Measurements from ENCODE around the gene PPIL4.
A peak's percentile ranks its signal among the peaks of the same experiment; 100 is the strongest.
"Not testable (repeated sequence)": the region's sequence is repeated elsewhere in the genome, so short reads cannot be mapped to it uniquely, and the experiment has no call there.

The PPIL4 gene

DNA sequence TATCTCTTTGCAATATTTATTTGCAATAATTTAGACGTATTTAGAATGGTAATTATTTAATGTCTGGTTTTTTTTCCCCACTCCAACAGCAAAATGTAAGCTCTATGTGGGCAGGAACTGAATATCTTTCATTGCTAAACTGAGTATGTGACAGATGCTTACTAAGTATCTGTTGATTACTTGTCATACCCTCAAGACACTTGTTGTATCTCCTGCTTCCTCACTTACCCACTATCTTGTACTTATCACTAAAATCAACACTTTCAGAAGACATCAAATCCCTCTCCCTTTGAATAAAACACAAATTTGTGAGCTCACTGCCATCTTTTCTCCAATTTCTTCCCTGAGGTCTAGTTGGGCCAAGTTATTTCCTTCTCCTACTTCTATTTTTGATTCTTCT is 30.3 kb downstream of the PPIL4 start:
- no peak for DNase-seq

DNA sequence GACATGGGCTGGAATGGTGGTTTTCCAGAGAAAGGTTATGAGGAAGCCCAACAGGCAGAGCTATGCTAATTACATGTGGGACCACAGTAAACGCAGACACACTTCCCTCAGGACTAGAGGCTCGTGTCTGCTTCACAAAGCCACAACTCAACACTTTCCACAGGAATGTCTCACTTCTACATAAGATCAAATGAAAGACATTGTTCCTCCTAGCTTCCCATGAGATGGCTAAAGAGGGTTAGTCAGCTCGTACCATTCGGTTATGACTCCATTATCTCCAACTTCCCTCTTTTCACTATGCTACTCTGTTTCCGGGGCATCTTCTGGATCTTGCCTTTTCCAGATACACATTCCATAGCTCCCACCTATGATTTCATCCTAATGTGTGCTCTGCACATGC is 31.9 kb downstream of the PPIL4 start:
- no peak for DNase-seq

DNA sequence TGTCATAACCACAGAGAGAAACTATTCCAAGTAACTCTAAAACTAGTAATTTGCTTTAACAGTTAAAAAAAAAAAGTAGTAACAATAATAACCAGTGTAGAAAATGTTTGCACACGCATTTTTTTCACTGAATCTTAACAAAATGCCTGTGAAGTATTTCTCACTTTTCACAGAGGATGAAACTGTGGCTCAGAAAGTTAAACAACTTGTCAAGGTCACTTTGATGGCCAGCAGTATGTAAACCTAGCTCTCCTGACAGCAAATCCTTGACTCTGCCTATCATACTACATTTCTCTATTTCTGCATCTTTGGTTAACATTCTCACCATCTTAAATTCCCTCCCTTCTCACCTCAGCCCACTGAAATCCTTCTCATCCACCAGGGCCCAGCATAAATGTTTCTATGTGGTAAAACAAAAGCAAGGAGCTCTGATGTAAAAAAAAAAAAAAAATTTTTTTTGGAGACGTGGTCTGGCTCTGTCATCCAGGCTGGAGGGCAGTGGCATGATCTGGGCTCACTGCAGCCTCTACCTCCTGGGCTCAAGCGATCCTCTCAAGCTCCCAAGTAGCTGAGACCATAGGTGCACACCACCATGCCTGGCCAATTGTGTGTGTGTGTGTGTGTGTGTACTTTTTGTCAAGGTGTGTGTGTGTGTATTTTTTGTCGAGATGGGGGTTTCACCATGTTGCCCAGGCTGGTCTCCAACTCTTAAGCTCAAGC is 34.9 kb downstream of the PPIL4 start:
- DNase-seq: no peak

DNA sequence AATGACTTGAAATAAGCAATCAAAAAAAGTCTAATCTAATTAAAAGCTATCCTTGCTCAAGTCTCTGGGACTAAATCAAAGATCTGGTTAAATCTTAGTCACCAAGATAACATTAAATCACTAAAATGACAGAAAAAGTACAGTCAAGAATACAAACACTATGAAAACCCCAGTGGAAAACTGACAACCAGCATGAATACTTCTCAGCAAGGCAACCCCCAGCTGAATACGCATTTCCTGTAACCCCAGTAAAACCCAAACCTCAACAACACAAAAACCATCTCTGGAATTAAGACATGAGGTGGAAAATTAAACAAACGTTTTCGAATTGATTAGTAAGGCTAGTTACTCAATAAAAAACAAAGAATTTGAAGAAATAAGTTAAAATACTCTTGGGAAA is 37.4 kb downstream of the PPIL4 start:
- DNase-seq: peak; percentile 86

DNA sequence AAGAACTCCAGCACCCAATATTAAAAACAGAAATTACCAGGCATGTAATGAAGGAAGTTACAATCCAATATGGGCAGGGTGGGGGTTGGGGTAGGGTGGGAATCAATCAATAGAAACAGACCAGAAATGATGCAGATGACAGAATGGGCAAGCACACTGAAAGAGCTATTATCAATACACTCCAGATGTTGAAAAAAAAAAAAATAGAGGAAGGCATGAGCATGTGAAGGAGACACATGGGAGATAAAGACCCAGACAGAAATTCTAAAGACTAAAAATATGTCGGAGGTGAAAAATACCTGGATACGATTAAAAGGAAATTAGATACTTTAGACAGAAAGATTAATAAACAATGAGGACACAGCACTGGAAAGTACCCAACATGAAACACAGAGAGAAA is 42.0 kb downstream of the PPIL4 start:
- DNase-seq: no peak

DNA sequence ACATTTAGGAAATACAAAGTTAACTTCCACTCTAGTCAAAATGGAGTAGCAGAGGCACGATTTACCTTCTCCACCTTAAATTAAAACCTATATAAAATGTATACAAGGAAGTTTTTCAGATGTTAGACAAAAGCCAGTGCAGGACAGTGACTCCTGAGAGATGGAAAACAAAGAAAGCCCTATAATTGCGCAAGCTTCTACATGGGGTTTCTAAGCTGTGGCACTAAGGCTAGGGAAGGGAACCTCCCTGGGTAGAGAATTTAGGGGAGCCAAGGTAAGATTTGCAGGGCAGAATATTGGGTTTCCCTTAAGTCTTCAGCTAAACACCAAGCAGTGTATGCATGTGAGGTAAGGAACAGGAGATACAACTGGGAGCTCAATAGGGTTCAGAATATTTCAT is 42.6 kb downstream of the PPIL4 start:
- DNase-seq: no peak

DNA sequence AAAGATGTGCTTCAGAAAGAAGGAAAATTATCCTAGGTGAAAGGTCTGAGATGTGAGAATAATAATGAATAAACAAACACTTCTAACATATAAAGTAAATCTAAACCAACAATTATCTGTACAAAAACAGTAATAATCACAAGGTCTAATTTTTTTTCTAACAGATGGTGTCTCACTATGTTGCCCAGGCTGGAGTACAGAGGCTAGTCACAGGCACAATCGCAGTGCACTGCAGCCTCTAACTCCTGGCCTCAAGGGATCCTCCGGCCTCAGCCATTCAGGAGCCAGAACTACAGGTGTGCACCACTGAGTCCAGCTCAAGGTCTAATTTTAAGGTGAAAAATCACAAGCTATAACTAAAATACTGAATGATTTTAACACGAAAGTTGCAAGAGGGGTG is 44.1 kb downstream of the PPIL4 start:
- no peak for DNase-seq

DNA sequence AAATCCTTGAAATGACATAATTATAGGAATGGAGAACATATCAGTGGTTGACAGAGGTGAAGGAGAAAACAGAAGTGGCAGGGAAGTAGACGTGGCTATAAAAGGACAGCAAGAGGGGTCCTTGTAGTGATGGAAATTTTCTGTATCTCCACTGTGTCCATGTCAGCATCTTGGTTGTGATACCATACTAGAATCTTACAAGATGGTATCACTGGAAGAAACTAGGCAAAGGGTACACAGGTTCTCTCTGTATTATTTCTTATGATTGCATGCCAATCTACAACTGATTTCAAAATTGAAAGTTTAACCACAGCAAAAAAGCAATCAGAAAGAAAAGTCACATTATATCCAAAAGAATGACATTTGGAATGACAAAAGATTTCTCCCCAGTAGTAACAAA is 44.6 kb downstream of the PPIL4 start:
- DNase-seq: no peak

DNA sequence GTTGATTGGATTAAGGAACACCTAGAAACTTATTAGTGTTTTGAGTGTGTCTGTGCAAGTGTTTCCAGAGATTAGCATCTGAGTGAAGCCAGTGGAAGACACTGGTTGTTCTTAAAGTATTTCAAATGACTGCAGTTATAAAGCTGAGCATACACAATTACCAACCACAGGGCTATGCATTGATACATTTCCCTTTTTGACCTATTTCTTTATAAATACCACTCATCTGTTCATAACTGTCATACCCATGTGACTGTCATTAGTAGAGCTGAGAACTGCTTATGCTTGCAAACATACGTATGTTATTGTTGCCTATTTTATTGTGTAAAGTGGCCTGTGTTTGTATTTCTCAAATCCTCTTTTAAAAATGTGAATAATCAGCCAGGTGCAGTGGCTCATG is 45.7 kb downstream of the PPIL4 start:
- no peak for DNase-seq

DNA sequence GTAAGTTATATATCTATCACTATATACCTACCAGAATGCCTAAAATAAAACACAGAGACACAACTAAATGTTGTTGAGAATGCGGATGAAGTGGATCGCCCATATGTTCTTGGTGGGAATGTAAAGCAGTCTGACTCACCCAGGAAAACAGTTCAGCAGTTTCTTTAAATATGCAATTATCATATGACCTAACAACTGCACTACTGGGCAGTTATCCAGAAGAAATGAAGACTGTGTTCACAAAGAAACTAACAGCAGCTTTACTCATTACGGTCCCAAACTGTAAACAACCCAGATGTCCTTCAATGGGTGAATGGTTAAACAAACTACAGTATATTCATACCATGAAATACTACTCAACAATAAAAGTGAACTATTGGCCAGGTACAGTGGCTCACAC is 46.8 kb downstream of the PPIL4 start:
- no peak for DNase-seq

DNA sequence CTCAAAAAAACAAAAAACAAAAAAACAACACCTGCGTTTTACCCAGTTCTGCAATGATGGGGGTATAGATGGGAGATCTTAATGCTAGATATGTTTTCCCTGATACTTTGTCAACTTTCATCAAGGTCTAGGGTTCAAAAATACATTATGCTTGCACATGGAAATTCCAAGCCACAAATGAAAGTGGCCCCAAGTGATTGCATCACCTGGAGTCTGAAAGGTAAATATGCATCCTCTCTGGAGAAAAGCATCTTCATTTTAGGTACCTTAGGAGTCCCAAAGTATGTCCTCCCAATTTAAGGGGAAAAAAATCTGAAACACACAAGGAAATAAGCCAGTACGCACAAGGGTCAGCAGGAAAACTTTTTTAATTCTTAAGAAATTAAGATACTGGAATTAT is 48.5 kb downstream of the PPIL4 start:
- no peak for DNase-seq

DNA sequence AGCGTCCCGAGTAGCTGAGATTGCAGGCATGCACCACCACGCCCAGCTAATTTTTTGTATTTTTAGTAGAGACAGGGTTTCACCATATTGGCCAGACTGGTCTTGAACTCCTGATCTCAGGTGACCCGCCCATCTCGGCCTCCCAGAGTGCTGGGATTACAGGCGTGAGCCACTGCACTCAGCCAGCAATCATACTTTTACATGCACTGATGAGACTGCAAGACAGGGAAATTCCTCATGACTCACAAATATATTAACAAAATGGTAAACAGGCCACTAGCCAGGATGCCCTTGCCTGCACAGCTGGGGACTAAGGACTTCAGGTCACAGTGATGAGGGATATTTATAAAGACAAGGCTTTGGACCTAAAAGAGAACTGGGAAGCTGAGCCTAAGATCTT is 49.2 kb downstream of the PPIL4 start:
- peak; percentile 58 for DNase-seq

DNA sequence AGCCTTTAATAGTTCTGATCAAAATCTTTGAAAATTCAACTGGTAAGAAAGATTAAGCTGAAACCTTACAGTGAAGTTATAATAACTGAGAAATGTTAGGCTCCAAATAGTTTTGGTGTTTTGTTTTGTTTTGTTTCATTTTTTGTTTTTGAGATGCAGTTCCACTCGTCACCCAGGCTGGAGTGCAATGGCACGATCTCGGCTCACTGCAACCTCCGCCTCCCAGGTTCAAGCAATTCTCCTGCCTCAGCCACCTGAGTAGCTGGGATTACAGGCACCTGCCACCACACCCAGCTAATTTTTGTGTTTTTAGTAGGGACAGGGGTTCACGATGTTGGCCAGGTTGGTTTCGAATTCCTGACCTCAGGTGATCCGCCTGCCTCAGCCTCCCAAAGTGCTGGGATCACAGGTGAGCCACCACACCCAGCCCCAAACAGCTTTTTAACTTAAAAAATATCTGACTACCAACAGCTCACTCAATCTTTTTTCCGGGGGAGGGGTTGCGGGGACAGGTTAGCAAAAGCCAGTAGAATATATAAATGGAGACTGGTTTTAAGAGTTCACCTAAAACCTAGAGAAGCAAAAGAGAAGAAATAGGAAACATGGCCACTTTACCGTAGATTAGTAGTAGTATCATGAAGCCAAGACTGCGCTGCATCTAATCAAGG is 50.4 kb downstream of the PPIL4 start:
- DNase-seq: not testable (repeated sequence)

DNA sequence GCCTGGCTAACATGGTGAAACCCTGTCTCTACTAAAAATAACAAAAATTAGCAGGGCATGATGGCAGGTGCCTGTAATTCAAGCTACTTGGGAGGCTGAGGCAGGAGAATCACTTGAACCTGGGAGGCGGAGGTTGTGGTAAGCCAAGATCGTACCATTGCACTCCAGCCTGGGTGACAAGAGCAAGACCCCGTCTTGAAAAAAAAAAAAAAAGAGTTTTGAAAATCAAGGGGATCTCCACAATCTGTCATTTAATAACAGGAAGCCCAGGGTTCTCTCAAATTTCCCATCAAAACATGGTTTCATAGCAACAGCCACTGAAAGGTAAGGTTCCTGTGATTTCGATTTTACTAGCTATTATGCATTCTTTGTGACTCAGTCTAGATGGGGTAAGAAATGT is 51.0 kb downstream of the PPIL4 start:
- peak; percentile 93 for DNase-seq

DNA sequence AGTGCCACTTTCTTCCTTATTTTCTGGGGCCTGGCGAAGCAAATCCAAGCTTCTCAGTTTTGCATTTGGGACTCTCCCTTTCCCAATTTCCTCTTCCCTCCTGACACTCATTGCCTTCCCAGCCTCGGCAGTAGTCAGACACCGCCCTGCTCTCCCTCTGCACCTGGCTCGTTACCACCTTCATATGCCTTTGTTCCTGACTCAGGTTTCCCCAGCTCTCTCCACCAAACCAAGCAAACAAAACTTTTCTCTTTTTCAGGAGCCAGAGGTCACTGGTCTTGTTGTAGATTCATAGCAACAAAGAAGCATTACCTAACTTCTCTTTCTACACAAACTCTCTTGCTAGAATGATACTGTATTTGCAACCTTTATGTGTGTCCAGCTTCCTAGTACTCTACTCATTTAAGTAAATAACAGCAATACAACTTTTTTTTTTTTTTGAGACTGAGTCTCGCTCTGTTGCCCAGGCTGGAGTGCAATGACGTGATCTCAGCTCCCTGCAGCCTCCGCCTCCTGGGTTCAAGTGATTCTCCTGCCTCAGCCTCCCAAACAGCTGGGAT is 52.0 kb downstream of the PPIL4 start:
- DNase-seq: no peak

DNA sequence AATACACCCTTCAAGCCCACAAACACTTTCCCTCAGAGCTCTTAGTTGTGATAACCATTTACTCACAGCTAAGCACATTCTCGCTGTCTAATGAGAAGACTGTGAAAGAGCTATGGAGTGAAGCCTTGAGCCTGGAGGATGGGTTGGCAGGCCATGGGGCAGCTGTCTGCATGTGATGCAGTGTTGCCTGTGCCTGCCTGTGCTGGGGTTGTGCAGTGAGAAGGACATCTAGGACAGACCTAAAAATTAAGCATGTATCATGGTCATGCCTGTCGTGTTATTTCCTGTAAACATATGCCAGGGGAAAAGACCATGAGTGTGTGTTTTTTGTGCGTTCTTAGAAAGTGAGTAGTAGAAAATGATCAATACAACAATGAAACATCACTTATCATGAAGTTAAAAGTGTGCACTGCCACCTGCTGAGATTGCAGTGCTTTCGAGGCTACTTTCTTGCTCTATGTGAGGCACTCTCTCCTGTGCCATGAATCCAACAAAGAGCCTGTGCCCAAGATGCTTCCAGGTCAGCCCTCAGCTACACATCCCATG is 53.0 kb downstream of the PPIL4 start:
- DNase-seq: no peak

DNA sequence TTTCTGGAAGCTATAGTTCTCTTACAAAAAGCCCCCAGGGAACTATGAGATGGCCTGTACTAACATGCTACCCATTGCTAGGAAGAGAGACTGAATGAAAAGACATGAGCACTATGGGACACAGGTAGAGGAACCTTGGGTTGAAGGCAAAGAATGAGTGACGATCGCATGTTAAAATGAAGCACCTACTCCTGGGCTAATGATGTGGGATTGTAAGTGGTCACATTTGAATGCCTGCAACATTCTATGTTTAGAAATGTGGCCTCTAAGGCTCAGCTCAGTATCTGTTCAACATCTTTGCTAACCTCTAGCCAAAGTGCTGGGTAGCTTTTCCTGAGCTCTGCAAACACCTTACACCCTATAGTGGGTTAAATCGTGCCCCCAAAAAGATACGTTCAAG is 55.9 kb downstream of the PPIL4 start:
- no peak for DNase-seq

DNA sequence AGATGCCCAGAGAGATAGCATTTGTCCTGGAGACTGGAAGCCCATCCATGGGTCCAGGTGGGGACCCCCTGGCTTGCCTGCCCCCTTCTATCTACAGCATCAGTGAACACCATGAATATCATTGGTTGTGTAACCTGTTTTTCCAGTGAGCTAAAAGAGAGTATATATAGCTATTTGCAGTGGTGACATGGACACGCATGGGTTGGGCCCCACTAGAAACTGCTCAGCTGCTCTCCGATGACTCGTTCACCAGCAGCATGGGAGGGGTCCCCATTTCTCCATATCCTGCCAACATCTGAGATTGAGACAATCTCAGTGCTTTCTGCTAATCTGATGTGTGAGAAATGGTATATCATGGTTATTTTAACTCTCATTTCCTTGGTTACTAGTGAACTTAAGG is 57.0 kb downstream of the PPIL4 start:
- no peak for DNase-seq

DNA sequence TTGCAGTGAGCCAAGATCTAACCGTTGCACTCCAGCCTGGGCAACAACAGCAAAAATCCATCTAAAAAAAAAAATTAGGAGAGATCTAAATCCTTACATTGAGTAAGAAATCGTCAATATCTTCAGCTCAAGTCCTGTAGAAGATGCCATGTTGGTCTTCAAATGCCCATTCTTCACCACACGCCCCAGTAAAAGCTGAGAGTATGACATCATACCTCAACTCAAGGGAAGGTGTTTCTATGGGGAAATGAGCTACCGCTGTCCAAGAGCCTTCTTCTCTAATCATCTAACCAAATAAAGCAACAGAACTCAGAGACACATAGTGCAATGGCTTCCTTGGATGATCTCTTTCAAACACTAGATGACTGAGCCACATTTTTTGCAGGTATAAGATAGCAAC is 58.5 kb downstream of the PPIL4 start:
- DNase-seq: no peak

DNA sequence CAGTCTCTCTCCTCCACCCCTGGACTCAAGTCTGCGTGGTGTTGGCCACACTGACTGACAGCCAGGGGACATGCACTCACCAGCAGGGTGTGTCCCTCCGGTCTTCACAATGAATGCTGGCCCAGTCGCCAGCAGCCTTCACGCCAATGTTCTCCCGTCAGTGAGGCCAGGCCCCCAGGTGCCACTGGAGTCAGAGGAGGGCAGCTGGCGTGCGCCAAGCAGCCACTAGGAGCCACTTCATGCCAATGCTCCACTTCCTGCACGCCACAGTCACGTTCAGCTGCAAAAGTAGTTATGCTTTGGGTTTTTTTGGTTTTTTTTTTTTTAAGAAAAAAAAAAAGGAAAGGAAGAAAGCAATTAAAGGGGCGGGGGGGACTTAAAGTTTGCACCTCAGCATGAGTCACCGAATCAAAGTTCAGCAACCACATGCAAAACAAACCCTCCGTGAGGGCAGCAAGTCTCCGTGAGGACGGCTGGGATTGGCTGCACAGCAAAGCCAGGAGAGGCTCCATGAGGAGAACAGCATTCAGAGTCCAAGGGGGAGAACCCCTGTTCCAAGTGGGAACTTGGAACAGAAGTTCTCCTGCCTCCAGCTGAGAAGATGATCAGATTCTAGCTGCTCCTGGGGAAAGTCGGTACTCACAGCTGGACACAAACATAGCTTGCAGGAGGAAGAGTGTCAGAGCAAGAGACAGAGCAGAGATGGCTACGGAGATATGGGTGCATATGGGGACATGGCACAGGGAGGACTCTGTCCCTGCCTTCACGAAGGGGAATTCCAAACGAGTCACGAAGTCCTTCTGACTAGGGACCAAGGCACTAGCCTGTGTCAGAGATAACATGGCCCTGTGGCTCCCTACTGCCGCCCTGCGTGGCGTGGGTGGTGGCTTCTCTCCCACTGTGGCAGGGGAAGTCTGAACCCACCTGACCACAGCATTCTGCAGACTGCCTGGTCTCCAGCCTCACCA is 60.8 kb downstream of the PPIL4 start, which contains the start of gene ZC3H12D:
TSS of gene ZC3H12D (minus strand) at position 282 of the 968 bp plus-strand sequence. CDS start 10,471 bp downstream, outside the sequence.
- peak; percentile 90 for DNase-seq

DNA sequence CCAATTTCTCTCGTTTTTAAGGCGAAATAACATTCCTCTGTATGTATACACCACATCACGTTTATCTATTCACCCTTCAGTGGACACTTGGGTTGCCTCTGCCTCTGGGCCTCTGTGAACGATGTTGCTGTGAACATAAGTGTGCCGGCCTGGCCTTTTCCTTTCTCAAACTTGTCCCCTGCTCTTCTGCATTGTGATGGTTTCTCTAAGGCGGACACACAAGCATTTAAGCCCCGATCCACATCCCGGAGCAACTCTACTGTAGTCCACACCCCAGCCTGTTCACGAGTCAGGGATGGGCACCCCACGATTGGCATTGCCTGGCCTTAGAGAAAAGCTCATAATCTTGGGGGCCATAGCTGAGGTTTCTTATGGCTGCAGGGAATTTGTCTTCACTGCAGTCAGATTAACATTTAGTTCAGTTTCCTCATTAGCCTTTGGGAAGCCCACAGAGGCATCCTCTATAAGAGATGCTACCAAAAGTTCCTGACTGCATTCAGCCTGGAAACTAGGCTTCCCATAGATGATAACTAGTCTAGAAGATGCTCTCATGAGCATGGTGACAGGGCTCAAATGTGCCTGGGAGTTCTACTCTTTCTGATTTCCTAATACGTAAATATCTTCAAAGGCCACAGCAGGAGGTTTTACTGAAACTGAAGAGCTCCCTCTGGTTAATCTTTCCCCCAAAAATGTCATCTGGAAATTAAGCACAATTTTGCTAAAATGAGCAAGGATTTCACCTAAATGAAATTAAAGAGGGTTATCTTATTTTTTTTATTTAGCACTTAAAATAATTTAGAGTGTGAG is 61.8 kb downstream of the PPIL4 start:
- no peak for DNase-seq

DNA sequence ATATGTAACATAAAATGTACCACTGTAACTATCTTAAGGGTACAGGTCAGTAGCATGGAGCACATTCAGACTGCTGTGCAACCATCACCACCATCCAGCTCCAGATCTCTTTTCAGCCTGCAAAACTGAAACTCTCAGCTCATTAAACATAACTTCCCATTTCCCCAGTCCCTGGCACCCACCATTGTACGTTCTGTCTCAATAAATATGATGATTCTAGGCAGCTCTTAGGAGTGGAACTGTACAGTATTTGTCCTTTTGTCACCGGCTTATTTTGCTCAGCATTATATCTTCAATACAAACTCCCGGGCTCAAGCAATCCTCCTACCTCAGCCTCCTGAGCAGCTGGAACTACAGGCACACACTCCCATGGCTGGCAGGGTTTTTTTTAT is 62.5 kb downstream of the PPIL4 start:
- DNase-seq: no peak

All from activated CD4-positive, alpha-beta T cell treated with anti-CD3 and anti-CD28 coated beads, Interleukin-2, amount 50 U/mL, for 16 hours (primary cell).